Hematopoietic multipotent progenitor cell treated with erythropoietin and hydrocortisone succinate and interleukin-3 and kit ligand, for 17 days (in vitro differentiated cells): ENCODE data around the gene FRZB.

ENCODE experiments used
- DNase-seq: peaks from one replicate; pipeline ENCODE4 v3.0.0-alpha.2; 2015; ENCODE audit warnings: low spot score

The FRZB gene

GRCh38 chr2:182845794-182846417 lies 20.5 kb downstream of the FRZB start:
- no peak for DNase-seq

GRCh38 chr2:182836451-182836850 lies 30.0 kb downstream of the FRZB start:
- no peak for DNase-seq

- no peak for DNase-seq
These were observed 32.1 kb downstream of the FRZB start for GRCh38 chr2:182834293-182834692.

GRCh38 chr2:182833084-182833854 lies 33.2 kb downstream of the FRZB start:
- no peak for DNase-seq

GRCh38 chr2:182831921-182832320 lies 34.5 kb downstream of the FRZB start:
- DNase-seq: no peak

- no peak for DNase-seq
These were observed 35.3 kb downstream of the FRZB start for GRCh38 chr2:182831101-182831500.

- DNase-seq: no peak
These were observed 39.1 kb downstream of the FRZB start for GRCh38 chr2:182827182-182827879.

- DNase-seq: no peak
These were observed 39.9 kb downstream of the FRZB start for GRCh38 chr2:182826496-182826895.

- no peak for DNase-seq
These were observed 40.4 kb downstream of the FRZB start for GRCh38 chr2:182826064-182826463.

- DNase-seq: no peak
These were observed 41.7 kb downstream of the FRZB start for GRCh38 chr2:182824767-182825158.

GRCh38 chr2:182824056-182824766 lies 42.2 kb downstream of the FRZB start:
- no peak for DNase-seq

GRCh38 chr2:182822733-182823132 lies 43.7 kb downstream of the FRZB start:
- no peak for DNase-seq

GRCh38 chr2:182821182-182821581 lies 45.3 kb downstream of the FRZB start:
- DNase-seq: no peak

- no peak for DNase-seq
These were observed 47.0 kb downstream of the FRZB start for GRCh38 chr2:182819412-182819811.

GRCh38 chr2:182818925-182819324 lies 47.5 kb downstream of the FRZB start:
- DNase-seq: no peak

GRCh38 chr2:182818501-182818900 lies 47.9 kb downstream of the FRZB start:
- no peak for DNase-seq

- DNase-seq: no peak
These were observed 48.9 kb downstream of the FRZB start for GRCh38 chr2:182817558-182817957.

GRCh38 chr2:182816866-182817265 lies 49.6 kb downstream of the FRZB start:
- DNase-seq: no peak

- DNase-seq: no peak
These were observed 51.6 kb downstream of the FRZB start for GRCh38 chr2:182814804-182815203.

- DNase-seq: no peak
These were observed 52.1 kb downstream of the FRZB start for GRCh38 chr2:182814380-182814779.

- no peak for DNase-seq
These were observed 56.4 kb downstream of the FRZB start for GRCh38 chr2:182810087-182810486.

GRCh38 chr2:182807319-182807718 lies 59.1 kb downstream of the FRZB start:
- no peak for DNase-seq

- no peak for DNase-seq
These were observed 62.3 kb downstream of the FRZB start for GRCh38 chr2:182804128-182804527.
